Eye (tissue), 1 donor: ENCODE data around the gene EIF4E3.

Experiments used
- DNase-seq: peaks from one replicate; pipeline ENCODE4 v3.0.0-alpha.2; 2015

The EIF4E3 gene

GRCh38 chr3:71725271-71725991 lies at the start of gene EIF4E3:
TSS of gene EIF4E3 (minus strand) at chr3:71725402. CDS start at chr3:71725367, 35 bp downstream.
- peak; percentile 83 for DNase-seq

GRCh38 chr3:71771884-71772283 lies 46.7 kb upstream of the EIF4E3 start:
- no peak for DNase-seq

GRCh38 chr3:71771126-71771525 lies 45.9 kb upstream of the EIF4E3 start:
- DNase-seq = no peak

GRCh38 chr3:71763426-71763825 lies 38.2 kb upstream of the EIF4E3 start:
- no peak for DNase-seq

GRCh38 chr3:71760140-71760539 lies 34.9 kb upstream of the EIF4E3 start:
- DNase-seq = no peak

- DNase-seq = no peak
Observed at GRCh38 chr3:71759401-71759800, 34.2 kb upstream of the EIF4E3 start.

GRCh38 chr3:71758091-71758490 lies 32.9 kb upstream of the EIF4E3 start:
- no peak for DNase-seq

GRCh38 chr3:71754610-71755253 lies 29.5 kb upstream of the EIF4E3 start:
- peak; percentile 42 for DNase-seq

GRCh38 chr3:71753701-71754609 lies 28.8 kb upstream of the EIF4E3 start, which contains the start of gene GPR27:
TSS of gene GPR27 (plus strand) at chr3:71753855. CDS start at chr3:71754050, 195 bp downstream.
- DNase-seq = peak; percentile 80

GRCh38 chr3:71752831-71753700 lies 27.9 kb upstream of the EIF4E3 start:
- peak; percentile 67 for DNase-seq

GRCh38 chr3:71751602-71752001 lies 26.4 kb upstream of the EIF4E3 start:
- DNase-seq = no peak

- no peak for DNase-seq
Observed at GRCh38 chr3:71744738-71745137, 19.5 kb upstream of the EIF4E3 start.

- DNase-seq = no peak
Observed at GRCh38 chr3:71742621-71743020, 17.4 kb upstream of the EIF4E3 start.

GRCh38 chr3:71734881-71735280 lies 9.7 kb upstream of the EIF4E3 start:
- no peak for DNase-seq

- DNase-seq = no peak
Observed at GRCh38 chr3:71733319-71733718, 8.1 kb upstream of the EIF4E3 start.

GRCh38 chr3:71732637-71733036 lies 7.4 kb upstream of the EIF4E3 start:
- DNase-seq = no peak

- peak; percentile 83 for DNase-seq
Observed at GRCh38 chr3:71728632-71729342, 3.6 kb upstream of the EIF4E3 start.

GRCh38 chr3:71726146-71726545 lies 944 bp upstream of the EIF4E3 start:
- DNase-seq = no peak

GRCh38 chr3:71724584-71725270 lies 475 bp downstream of the EIF4E3 start:
- DNase-seq = peak; percentile 78

GRCh38 chr3:71724171-71724453 lies 1.1 kb downstream of the EIF4E3 start:
- no peak for DNase-seq

GRCh38 chr3:71723452-71724170 lies 1.6 kb downstream of the EIF4E3 start:
- DNase-seq = no peak
